GM19025 (cell line): ENCODE results near the gene IL31.

ENCODE experiments used
- ATAC-seq: cut with Tn5 transposase; IDR thresholded peaks from one replicate; pipeline ENCODE4 v1.9.1; 2021; ENCODE audit warnings: mild to moderate bottlenecking, low read depth, moderate library complexity; ENCODE audit not compliant: unreplicated experiment

IL31 gene

GRCh38 chr12:122159882-122160281 is 14.1 kb downstream of the IL31 start:
- no peak for ATAC-seq

- no peak for ATAC-seq
These were observed 15.2 kb downstream of the IL31 start for GRCh38 chr12:122158700-122159285.

GRCh38 chr12:122155705-122156104 is 18.3 kb downstream of the IL31 start:
- no peak for ATAC-seq

- no peak for ATAC-seq
These were observed 21.3 kb downstream of the IL31 start for GRCh38 chr12:122152754-122153153.

GRCh38 chr12:122150127-122150681 is 23.8 kb downstream of the IL31 start:
- ATAC-seq: no peak

GRCh38 chr12:122148657-122149056 is 25.4 kb downstream of the IL31 start:
- ATAC-seq: no peak

GRCh38 chr12:122147514-122148290 is 26.3 kb downstream of the IL31 start:
- ATAC-seq: no peak

GRCh38 chr12:122145505-122146330 is 28.3 kb downstream of the IL31 start:
- no peak for ATAC-seq

- ATAC-seq: no peak
These were observed 29.1 kb downstream of the IL31 start for GRCh38 chr12:122144885-122145284.

GRCh38 chr12:122142857-122143256 is 31.2 kb downstream of the IL31 start:
- ATAC-seq: no peak

- no peak for ATAC-seq
These were observed 31.9 kb downstream of the IL31 start for GRCh38 chr12:122141911-122142725.

GRCh38 chr12:122140467-122141257 is 33.4 kb downstream of the IL31 start:
- no peak for ATAC-seq

- no peak for ATAC-seq
These were observed 34.1 kb downstream of the IL31 start for GRCh38 chr12:122139941-122140340.

- ATAC-seq: no peak
These were observed 34.8 kb downstream of the IL31 start for GRCh38 chr12:122139266-122139665.

- no peak for ATAC-seq
These were observed 35.4 kb downstream of the IL31 start for GRCh38 chr12:122138616-122139015.

GRCh38 chr12:122138181-122138580 is 35.8 kb downstream of the IL31 start:
- no peak for ATAC-seq

- ATAC-seq: no peak
These were observed 36.3 kb downstream of the IL31 start for GRCh38 chr12:122137681-122138080.

- ATAC-seq: no peak
These were observed 36.8 kb downstream of the IL31 start for GRCh38 chr12:122137229-122137628.

- no peak for ATAC-seq
These were observed 38.5 kb downstream of the IL31 start for GRCh38 chr12:122135437-122136031.
